22Rv1 (cell line): Measurements from ENCODE around the gene CARD11.

Source experiments
- ZFX ChIP-seq: fragments of 450-650 bp; IDR thresholded peaks from 2 replicates; pipeline ENCODE4 v1.6.1; 2017; ENCODE audit warnings: antibody characterized with exemption, borderline replicate concordance
- TF ChIP-seq, protein P1 (sequence below): fragments of 450-650 bp; IDR thresholded peaks from 2 replicates; pipeline ENCODE4 v1.5.1; 2017; ENCODE audit warnings: mild to moderate bottlenecking

DNA sequence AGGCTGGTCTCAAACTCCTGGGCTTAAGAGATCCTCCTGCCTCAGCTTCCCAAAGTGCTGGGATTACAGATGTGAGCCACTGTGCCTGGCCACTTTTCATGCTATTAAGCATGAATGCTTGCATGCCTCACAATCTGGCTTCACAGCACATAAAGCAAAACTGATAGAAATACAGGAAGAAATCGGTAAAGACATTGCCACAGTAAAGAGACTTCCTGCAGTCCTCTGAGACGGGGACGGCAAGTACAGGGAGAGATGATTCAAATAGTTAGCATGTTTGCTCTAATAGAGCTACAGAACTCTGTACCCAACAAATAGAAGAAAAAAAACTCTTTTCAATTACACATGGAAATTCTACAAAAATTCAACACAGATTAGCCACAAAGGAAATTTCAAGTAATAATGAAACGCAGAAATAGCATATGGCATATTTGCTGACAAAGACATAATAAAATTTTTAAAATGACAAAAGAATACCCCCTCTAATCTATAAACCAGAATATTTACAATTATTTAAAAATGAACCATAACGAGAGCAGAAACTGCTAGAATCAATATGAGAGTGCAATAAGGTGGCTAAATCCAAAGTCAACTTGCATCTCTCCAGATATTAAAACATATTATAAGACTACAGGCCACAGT is 32.3 kb downstream of the CARD11 start:
- TF ChIP-seq, protein P1, sequence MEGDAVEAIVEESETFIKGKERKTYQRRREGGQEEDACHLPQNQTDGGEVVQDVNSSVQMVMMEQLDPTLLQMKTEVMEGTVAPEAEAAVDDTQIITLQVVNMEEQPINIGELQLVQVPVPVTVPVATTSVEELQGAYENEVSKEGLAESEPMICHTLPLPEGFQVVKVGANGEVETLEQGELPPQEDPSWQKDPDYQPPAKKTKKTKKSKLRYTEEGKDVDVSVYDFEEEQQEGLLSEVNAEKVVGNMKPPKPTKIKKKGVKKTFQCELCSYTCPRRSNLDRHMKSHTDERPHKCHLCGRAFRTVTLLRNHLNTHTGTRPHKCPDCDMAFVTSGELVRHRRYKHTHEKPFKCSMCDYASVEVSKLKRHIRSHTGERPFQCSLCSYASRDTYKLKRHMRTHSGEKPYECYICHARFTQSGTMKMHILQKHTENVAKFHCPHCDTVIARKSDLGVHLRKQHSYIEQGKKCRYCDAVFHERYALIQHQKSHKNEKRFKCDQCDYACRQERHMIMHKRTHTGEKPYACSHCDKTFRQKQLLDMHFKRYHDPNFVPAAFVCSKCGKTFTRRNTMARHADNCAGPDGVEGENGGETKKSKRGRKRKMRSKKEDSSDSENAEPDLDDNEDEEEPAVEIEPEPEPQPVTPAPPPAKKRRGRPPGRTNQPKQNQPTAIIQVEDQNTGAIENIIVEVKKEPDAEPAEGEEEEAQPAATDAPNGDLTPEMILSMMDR = no peak
- TF ChIP-seq ZFX = no peak
